Body of pancreas (tissue), 4 donors: ENCODE results near the gene ASTN2.

Experiments used
- CTCF ChIP-seq, 7 experiments: fragments of 450-650 bp in 4 of 7; fragments of 200-600 bp in 3 of 7; sonication (generic) in 3 of 7; IDR thresholded peaks; one replicate each; pipeline ENCODE4 v1.5.1; 2016 to 2019; ENCODE audit warnings: antibody characterized with exemption in 7 of 7
- POLR2A ChIP-seq, 3 donors: fragments of 450-650 bp; IDR thresholded peaks; one replicate each; pipeline ENCODE4 v1.6.1; 2016; ENCODE audit warnings: antibody characterized with exemption in 3 of 3, mild to moderate bottlenecking in 2 of 3

GRCh38 chr9:116975126-116975525 lies 439.7 kb downstream of the ASTN2 start:
- no peak for TF ChIP-seq CTCF (IDR thresholded peaks at IDR 0.05)
- no peak for TF ChIP-seq POLR2A (IDR thresholded peaks at IDR 0.05)
